ENCODE data around the gene MEGF8. TPM values are rescaled to one million over a fixed set of nuclear protein-coding genes. Genes with fewer than 3 reads are reported as not detected.
"Not testable (repeated sequence)": the region's sequence is repeated elsewhere in the genome, so short reads cannot be mapped to it uniquely, and the experiment has no call there.

The MEGF8 gene
- polyA plus RNA-seq, 3 donors: 6.8 to 30.4 (median 20.3) TPM

GRCh38 chr19:42324655-42325307, 654 bp upstream of the MEGF8 start:
- WGBS, 3 donors: 2% methylated on average over 24 to 38 of the region's 38 CpGs
- no peak overlapping the region for H3K27ac ChIP-seq (ENCODE audit: low read depth, low read length)

GRCh38 chr19:42325896-42326771, 699 bp downstream of the MEGF8 start:
- H3K27ac ChIP-seq (ENCODE audit: low read depth, low read length): no peak overlapping the region
- WGBS, 3 donors: 4 to 6% (median 5%) methylated on average over 33 to 37 of the region's 37 CpGs

- no peak overlapping the region for H3K27ac ChIP-seq (ENCODE audit: low read depth, low read length)
Observed at GRCh38 chr19:42326969-42327368, 1.5 kb downstream of the MEGF8 start.

GRCh38 chr19:42327381-42327780, 1.9 kb downstream of the MEGF8 start:
- 89 to 97% (median 89%) methylated on average over 5 of the region's 5 CpGs for WGBS, 3 donors

DNA sequence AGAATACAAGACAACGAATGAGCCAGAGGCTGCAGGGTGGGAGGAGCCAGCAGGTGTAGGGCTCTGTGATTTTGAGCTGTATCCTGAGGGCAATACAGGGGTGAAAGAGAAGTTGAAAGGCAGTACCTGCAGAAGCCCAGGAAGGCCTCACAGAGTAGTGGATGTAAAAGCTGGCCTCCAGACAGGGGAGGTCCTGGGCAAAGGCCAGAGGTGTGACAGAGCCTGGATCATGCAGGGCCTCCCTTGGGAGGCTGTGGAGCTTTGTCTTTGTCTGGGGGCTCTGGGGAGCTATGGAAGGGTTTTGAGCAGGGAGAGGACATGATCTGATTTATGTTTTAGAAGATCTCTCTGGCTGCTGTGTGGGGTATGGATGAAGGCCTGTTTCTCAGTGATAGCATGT, 2.7 kb downstream of the MEGF8 start:
- H3K27ac ChIP-seq (ENCODE audit: low read depth, low read length): no peak overlapping the region
- 58 to 73% (median 63%) methylated on average over 1 of the region's 1 CpG for WGBS, 3 donors

More at GRCh38 chr19:42327381-42327780, 1.9 kb downstream of the MEGF8 start:
- no peak overlapping the region for H3K27ac ChIP-seq (ENCODE audit: low read depth, low read length)

- no peak overlapping the region for H3K27ac ChIP-seq (ENCODE audit: low read depth, low read length)
- 81 to 86% (median 82%) methylated on average over 2 of the region's 2 CpGs for WGBS, 3 donors
Observed at GRCh38 chr19:42328854-42329253, 3.4 kb downstream of the MEGF8 start.

- 31 to 58% (median 34%) methylated on average over 2 of the region's 2 CpGs for WGBS, 3 donors
- no peak overlapping the region for H3K27ac ChIP-seq (ENCODE audit: low read depth, low read length)
Observed at GRCh38 chr19:42330241-42330711, 4.8 kb downstream of the MEGF8 start.

GRCh38 chr19:42331333-42331732, 5.9 kb downstream of the MEGF8 start:
- H3K27ac ChIP-seq (ENCODE audit: low read depth, low read length): not testable (repeated sequence)

DNA sequence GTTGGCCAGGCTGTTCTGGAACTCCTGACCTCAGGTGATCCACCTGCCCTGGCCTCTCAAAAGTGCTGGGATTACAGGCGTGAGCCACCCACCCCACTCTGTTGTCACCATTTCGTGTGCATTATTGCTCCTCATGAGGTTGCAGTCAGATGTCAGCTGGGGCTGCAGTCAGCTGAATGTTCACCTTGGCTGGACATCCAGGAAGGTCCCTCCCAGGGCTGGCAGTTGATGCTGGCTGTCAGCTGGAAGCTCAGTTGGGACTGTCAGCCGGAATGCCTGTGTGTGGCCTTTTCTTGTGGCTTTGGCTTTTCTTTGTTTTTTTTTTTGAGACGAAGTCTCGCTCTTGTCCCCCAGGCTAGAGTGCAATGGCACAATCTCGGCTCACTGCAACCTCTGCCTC, 6.6 kb downstream of the MEGF8 start:
- 89 to 93% (median 93%) methylated on average over 6 of the region's 6 CpGs for WGBS, 3 donors
- no peak overlapping the region for H3K27ac ChIP-seq (ENCODE audit: low read depth, low read length)

More at GRCh38 chr19:42331333-42331732, 5.9 kb downstream of the MEGF8 start:
- 87 to 93% (median 88%) methylated on average over 3 of the region's 3 CpGs for WGBS, 3 donors

DNA sequence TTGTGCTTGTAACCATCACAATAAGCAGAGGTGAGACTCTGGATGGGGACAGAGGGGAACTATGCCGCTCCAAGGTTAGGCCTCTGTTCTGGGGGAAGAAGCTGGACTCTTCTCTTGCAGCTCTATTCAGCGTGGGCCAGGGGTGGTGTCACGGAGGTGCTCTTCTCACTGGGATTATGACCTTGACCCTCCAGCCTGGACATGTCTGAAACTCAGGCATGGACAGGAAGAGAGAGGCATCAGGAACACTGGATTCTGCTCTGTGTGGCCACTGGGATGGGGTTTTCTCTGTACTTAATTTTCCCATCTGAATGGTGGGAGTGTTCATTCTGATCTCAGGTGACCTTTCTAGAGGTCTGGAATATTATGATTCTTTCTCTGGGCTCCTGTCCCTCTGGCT, 7.6 kb downstream of the MEGF8 start:
- no peak overlapping the region for H3K27ac ChIP-seq (ENCODE audit: low read depth, low read length)
- WGBS, 3 donors: 89 to 99% (median 93%) methylated on average over 3 of the region's 3 CpGs

GRCh38 chr19:42333975-42334696, 8.7 kb downstream of the MEGF8 start:
- no peak overlapping the region for H3K27ac ChIP-seq (ENCODE audit: low read depth, low read length)
- 86 to 91% (median 90%) methylated on average over 19 to 21 of the region's 21 CpGs for WGBS, 3 donors

- WGBS, 3 donors: 86 to 91% (median 88%) methylated on average over 13 of the region's 13 CpGs
- H3K27ac ChIP-seq (ENCODE audit: low read depth, low read length): no peak overlapping the region
Observed at GRCh38 chr19:42334697-42335373, 9.4 kb downstream of the MEGF8 start.

DNA sequence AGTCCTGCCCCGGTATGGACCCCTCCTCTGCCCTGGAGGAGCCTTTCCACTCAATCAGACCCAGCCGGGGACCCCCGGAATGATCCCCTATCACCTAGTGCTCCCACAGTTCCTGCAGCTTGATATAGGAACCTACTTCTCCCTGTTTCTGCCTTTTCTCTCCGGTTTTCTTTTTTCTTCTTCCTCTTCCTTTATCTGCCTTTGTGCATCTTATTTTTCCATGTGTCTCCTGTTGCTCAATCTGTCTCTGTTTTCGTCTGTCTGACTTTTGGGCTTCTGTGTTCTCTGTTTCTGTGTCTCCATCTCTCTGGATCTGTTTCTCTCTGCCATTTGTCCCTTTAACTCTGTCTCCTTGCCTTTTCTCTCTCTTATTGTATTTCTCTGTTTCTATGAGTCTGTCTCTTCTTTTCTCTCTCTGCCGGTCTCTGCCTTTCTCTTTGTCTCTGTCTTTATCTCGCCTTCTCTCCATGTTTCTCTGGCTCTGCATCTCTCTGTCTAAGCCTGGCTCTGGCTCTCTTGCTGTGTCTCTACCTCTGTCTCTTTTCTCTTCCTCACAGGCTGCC, 10.0 kb downstream of the MEGF8 start:
- 81 to 87% (median 81%) methylated on average over 7 of the region's 7 CpGs for WGBS, 3 donors

GRCh38 chr19:42335971-42336370, 10.5 kb downstream of the MEGF8 start:
- 94 to 96% (median 95%) methylated on average over 19 of the region's 19 CpGs for WGBS, 3 donors

More for the DNA sequence above, 10.0 kb downstream of the MEGF8 start:
- H3K27ac ChIP-seq (ENCODE audit: low read depth, low read length): no peak overlapping the region

GRCh38 chr19:42339126-42339860, 13.9 kb downstream of the MEGF8 start:
- not testable (repeated sequence) for H3K27ac ChIP-seq (ENCODE audit: low read depth, low read length)
- WGBS, 3 donors: 89 to 90% (median 90%) methylated on average over 7 of the region's 7 CpGs

More at GRCh38 chr19:42335971-42336370, 10.5 kb downstream of the MEGF8 start:
- no peak overlapping the region for H3K27ac ChIP-seq (ENCODE audit: low read depth, low read length)

GRCh38 chr19:42339922-42340321, 14.5 kb downstream of the MEGF8 start:
- WGBS, 3 donors: 90 to 98% (median 97%) methylated on average over 4 of the region's 4 CpGs

DNA sequence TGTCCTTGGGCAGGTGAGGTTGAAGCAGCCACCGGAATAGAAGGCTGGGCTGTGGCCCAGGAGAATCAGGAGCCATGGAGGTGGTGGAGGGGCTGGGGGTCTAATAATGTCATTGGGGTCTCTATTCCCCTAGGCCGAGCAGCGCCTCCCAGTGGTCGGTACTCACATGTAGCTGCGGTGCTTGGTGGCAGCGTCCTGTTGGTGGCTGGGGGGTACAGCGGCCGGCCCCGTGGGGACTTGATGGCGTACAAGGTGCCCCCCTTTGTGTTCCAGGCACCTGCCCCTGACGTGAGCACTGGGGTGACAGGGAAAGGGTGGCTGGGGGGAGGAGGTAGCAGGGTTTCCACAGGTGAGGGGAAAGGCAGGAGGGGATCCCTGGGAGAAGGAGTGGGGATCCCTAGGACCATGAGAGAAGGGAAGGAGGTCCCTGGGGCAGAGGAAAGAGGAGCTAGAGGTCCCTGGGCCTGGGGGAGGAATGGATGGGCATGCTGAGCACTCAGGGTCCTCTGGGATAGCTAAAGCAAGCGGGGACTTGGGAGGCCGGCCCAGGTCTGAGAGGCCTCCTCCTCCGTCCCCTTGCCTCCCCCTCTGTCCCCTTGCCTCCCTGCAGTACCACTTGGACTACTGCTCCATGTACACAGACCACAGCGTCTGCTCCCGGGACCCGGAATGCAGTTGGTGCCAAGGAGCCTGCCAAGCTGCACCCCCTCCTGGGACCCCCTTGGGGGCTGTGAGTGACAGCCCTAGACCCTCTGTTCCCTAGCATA, 18.1 kb downstream of the MEGF8 start:
- 80 to 88% (median 82%) methylated on average over 15 to 17 of the region's 17 CpGs for WGBS, 3 donors
- H3K27ac ChIP-seq (ENCODE audit: low read depth, low read length): no peak overlapping the region

More at GRCh38 chr19:42339922-42340321, 14.5 kb downstream of the MEGF8 start:
- not testable (repeated sequence) for H3K27ac ChIP-seq (ENCODE audit: low read depth, low read length)
